Spleen (tissue), 11 donors: ENCODE data around the gene RECK. TPM values are rescaled to one million over a fixed set of nuclear protein-coding genes. Genes with fewer than 3 reads are reported as not detected.

Source experiments
- DNase-seq: peaks from one replicate; pipeline ENCODE4 v3.0.0-alpha.2; 2020
- H3K27ac ChIP-seq, 8 donors: fragments of 200-600 bp; sonication (generic) in 7 of 8; 1 replicate in 4 of 8; 2 replicates in 4 of 8; pipeline versions ENCODE4 v1.5.0 to v1.8.0; 2016 to 2021; ENCODE audit warnings: inconsistent platforms in 4 of 8, mild to moderate bottlenecking in 4 of 8, moderate library complexity in 1 of 8
- H3K27me3 ChIP-seq, 7 donors: fragments of 200-600 bp; sonication (generic) in 6 of 7; replicated peaks in 1 of 7; 1 replicate in 4 of 7; 2 replicates in 3 of 7; pipeline versions ENCODE4 v1.5.0 to v1.8.0; 2016 to 2021; ENCODE audit warnings: inconsistent platforms in 3 of 7, mild to moderate bottlenecking in 1 of 7
- H3K36me3 ChIP-seq, 6 donors: fragments of 200-600 bp; sonication (generic) in 5 of 6; 1 replicate in 4 of 6; 2 replicates in 2 of 6; pipeline versions ENCODE4 v1.5.0 to v1.8.0; 2016 to 2021; ENCODE audit warnings: inconsistent platforms in 2 of 6
- H3K4me1 ChIP-seq, 6 donors: fragments of 200-600 bp; sonication (generic) in 5 of 6; 1 replicate in 3 of 6; 2 replicates in 3 of 6; pipeline versions ENCODE4 v1.5.0 to v1.8.0; 2016 to 2021; ENCODE audit warnings: inconsistent platforms in 3 of 6
- H3K4me3 ChIP-seq, 8 donors: fragments of 200-600 bp; sonication (generic) in 7 of 8; 1 replicate in 4 of 8; 2 replicates in 4 of 8; pipeline versions ENCODE4 v1.5.0 to v1.8.0; 2016 to 2021; ENCODE audit warnings: inconsistent platforms in 4 of 8, mild to moderate bottlenecking in 4 of 8, moderate library complexity in 2 of 8
- H3K9me3 ChIP-seq, 8 donors: fragments of 200-600 bp; sonication (generic) in 7 of 8; 1 replicate in 4 of 8; 2 replicates in 4 of 8; pipeline versions ENCODE4 v1.5.0 to v1.8.0; 2016 to 2021; ENCODE audit warnings: inconsistent platforms in 4 of 8
- POLR2A ChIP-seq, 3 donors: fragments of 450-650 bp; IDR thresholded peaks; one replicate each; pipeline ENCODE4 v1.5.1; 2017; ENCODE audit warnings: antibody characterized with exemption in 3 of 3, mild to moderate bottlenecking in 1 of 3
- POLR2AphosphoS5 ChIP-seq, 3 donors: sonication (generic); formaldehyde crosslinking; IDR thresholded peaks; one replicate each; pipeline ENCODE4 v1.5.1; 2017; ENCODE audit warnings: antibody characterized with exemption in 3 of 3
- WGBS, 5 donors: extraction: QIAGEN DNeasy Blood & Tissue Kit in 3 of 5; methylation state at CpG; one replicate each; pipeline versions ENCODE4 v1.1.5 to v1.1.7; 2013 to 2018; 5-methylcytosine and 5-hydroxymethylcytosine counted together
- intact Hi-C: fragments of 100-400 bp; cut with DNase I; formaldehyde crosslinking; loops from one replicate; pipeline ENCODE4 v1.15.0; 2023; ENCODE audit warnings: low total_unique reads
- polyA plus RNA-seq, 3 donors: library from polyadenylated mRNA; stranded (reverse); fragments of 200-250 nt; gene quantifications; one replicate each; pipeline ENCODE4 v1.2.1, GENCODE V29; 2013
- total RNA-seq, 7 donors: library from RNA; depleted of rRNA in 3 of 7; stranded (reverse); fragments of >200 nt in 3 of 7; fragmentation: NEBNext Ultra II Directional in 4 of 7; extraction: Animal tissue kit (Norgen Biotek cat#: 25700) in 4 of 7; gene quantifications; one replicate each; pipeline versions ENCODE4 v1.1.0 to v1.2.1, GENCODE V29; 2016 to 2021
- TF ChIP-seq, protein P1 (sequence below), 11 experiments: fragments of 200-600 bp in 7 of 11; fragments of 450-650 bp in 4 of 11; sonication (generic) in 4 of 11; IDR thresholded peaks in 8 of 11; conservative IDR thresholded peaks in 3 of 11; 1 replicate in 7 of 11; 2 replicates in 4 of 11; pipeline versions ENCODE4 v1.4.0 to v1.8.0; 2016 to 2021; ENCODE audit warnings: antibody characterized with exemption in 11 of 11, inconsistent platforms in 4 of 11, mild to moderate bottlenecking in 1 of 11
- donor health status: healthy with polysubstance abuse.
- donor health status: DM: no; HTN: no; CAD: no; lungs with moderate emphysema.
- donor health status: DM: no; HTN: no; CAD: no.
- donor health status: Bipolar disorder and iron deficiency.
- donor health status: healthy.
- donor health status: DM: no; HTN: no; CAD: no.
- donor health status: DM: yes; HTN: yes; CAD: no.

The RECK gene
- total and polyA plus RNA-seq, 10 donors: 2.7 to 16.0 (median 9.8) TPM

DNA sequence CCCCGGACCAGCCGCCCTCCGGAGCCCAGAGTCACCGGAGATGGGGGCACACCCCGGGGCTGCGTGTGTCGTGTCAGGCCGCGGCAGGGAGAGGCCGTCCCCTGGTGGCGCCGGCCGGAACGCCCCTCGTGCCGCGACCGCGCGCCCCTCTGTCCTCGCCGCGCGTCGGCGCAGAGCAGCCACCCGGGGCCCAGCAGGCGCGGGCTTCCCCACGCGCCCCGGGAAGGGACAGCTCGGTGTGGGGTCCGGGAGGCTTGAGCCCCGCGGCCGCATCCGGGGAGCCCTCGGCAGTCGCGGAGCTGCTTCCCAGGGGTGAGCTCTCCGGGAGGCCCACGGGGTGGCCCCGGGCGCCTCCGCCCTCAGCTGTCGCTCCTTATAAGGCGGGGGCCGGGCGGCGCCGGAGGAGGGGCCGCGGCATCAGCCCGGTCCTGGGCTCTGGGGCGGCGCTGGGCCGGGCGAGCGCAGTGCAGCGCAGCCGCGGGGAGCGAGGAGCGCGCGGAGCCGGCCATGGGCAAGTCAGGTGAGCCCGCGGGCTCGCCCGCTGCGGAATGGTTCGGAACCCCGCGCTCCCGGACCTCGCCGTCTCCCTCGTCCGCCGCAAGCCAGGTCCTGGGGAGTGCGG is 99.7 kb downstream of the RECK start, which contains the start of gene GLIPR2:
Gene GLIPR2, plus strand, starts transcription at position 462 of the 622 bp plus-strand sequence. Its CDS starts 46 bp downstream, at position 508.
- peak; percentile 97 for DNase-seq
- peak within 1 kb of the TSS; percentile 51 to 93 (median 76) for H3K4me3 ChIP-seq
- H3K27me3 ChIP-seq: peaks cover 0 to 4% (median 0%) of the 10 kb centered on the region in 7 donors
- TF ChIP-seq, protein P1, sequence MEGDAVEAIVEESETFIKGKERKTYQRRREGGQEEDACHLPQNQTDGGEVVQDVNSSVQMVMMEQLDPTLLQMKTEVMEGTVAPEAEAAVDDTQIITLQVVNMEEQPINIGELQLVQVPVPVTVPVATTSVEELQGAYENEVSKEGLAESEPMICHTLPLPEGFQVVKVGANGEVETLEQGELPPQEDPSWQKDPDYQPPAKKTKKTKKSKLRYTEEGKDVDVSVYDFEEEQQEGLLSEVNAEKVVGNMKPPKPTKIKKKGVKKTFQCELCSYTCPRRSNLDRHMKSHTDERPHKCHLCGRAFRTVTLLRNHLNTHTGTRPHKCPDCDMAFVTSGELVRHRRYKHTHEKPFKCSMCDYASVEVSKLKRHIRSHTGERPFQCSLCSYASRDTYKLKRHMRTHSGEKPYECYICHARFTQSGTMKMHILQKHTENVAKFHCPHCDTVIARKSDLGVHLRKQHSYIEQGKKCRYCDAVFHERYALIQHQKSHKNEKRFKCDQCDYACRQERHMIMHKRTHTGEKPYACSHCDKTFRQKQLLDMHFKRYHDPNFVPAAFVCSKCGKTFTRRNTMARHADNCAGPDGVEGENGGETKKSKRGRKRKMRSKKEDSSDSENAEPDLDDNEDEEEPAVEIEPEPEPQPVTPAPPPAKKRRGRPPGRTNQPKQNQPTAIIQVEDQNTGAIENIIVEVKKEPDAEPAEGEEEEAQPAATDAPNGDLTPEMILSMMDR (IDR thresholded peaks at IDR 0.05 in 8 of 11, conservative IDR thresholded peaks at IDR 0.05 in 3 of 11): peak in 5 of 11 experiments; percentile 7 to 46 (median 39)
- TF ChIP-seq POLR2AphosphoS5 (IDR thresholded peaks at IDR 0.05): peak; percentile 78 to 86 (median 83)
- peak in 1 of 3 donors; percentile 72 for TF ChIP-seq POLR2A (IDR thresholded peaks at IDR 0.05)
- peaks cover 0 to 9% (median 0%) of the 10 kb centered on the region in 6 donors for H3K36me3 ChIP-seq
- WGBS, 5 donors: 0 to 2% (median 1%) methylated on average over 8 to 83 of the region's 83 CpGs
- intact Hi-C loops: no loop called here
- H3K9me3 ChIP-seq: no peaks in the 10 kb centered on the region
- H3K27ac ChIP-seq: peak within 1 kb of the TSS; percentile 66 to 95 (median 86)
- peaks cover 25 to 59% (median 51%) of the 10 kb centered on the region in 6 donors for H3K4me1 ChIP-seq

DNA sequence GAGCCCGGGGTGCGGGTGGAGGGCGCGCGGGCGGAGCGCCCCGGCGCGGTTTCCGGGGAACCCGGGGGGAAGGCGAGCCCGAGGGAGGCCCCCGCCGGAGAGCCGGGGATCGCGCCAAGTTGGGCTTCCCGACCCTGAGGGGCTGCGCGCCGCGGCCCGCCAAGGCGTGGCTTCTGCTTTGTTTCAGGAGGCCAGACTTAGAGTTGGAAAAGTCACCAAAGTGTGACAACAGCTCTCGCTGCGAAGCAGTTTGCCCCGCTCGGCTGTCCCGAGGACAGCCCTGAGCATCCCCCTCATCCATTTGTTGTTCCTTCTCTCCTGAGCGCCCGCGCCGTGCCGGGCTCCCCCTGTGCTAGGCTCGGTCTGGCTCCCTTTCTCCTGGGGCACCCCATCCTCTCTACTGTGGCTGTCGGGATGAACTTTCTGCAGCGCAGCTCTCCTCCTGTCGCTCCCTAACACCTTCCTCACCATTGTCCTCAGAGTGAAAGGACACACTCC is 100.2 kb downstream of the RECK start:
- Histone ChIP-seq H3K36me3 (peaks cover 0 to 9% (median 0%) of the 10 kb centered on the region in 6 donors), H3K27ac (peak overlapping the region; percentile 66 to 95 (median 86)), H3K9me3 (no peaks in the 10 kb centered on the region), H3K27me3 (peaks cover 0 to 4% (median 0%) of the 10 kb centered on the region in 7 donors), H3K4me3 (peak overlapping the region; percentile 51 to 93 (median 76)), H3K4me1 (peaks cover 31 to 65% (median 57%) of the 10 kb centered on the region in 6 donors)
- intact Hi-C loops: no loop called here
- 1 to 6% (median 2%) methylated on average over 12 to 40 of the region's 40 CpGs for WGBS, 5 donors
- no peak for DNase-seq
- TF ChIP-seq, protein P1 (IDR thresholded peaks at IDR 0.05 in 8 of 11, conservative IDR thresholded peaks at IDR 0.05 in 3 of 11): no peak
- TF ChIP-seq POLR2A (IDR thresholded peaks at IDR 0.05) (no peak), POLR2AphosphoS5 (IDR thresholded peaks at IDR 0.05) (no peak)

DNA sequence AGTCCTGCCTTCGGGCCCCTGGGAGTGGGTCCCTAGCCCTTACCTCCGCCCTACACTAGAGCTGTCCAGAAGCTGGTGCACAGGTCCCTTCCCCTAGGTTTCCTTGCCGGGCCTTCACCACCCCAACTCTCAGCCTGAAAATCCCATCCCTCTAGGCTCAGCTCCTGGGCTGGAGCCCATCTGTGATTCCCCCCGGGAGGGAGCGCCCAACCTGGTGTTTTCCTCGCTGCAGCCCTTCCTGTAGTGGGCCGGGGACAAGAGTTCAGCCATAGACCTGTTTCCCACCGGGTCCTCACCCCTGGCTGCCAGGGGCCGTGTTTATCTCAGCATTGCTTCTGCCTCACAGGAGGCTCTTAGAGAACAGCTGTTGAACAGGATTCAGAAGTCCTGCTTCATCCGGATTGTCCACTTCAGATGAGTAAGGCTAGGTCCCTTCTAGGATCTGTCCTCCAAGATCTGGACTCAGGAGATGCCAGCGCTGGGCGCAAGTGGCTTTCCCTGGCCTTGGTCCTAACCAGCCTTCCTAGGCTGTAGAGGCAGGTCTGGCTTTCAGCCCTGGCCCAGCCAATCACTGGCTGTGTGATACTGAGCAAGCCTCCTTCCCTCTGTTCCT is 100.8 kb downstream of the RECK start:
- H3K27ac ChIP-seq: peak overlapping the region in 7 of 8 donors; percentile 82 to 95 (median 88)
- intact Hi-C loops: no loop called here
- DNase-seq: no peak
- 42 to 64% (median 50%) methylated on average over 11 to 12 of the region's 12 CpGs for WGBS, 5 donors
- H3K36me3 ChIP-seq: peaks cover 0 to 9% (median 0%) of the 10 kb centered on the region in 6 donors
- peak overlapping the region; percentile 51 to 93 (median 76) for H3K4me3 ChIP-seq
- peaks cover 0 to 4% (median 0%) of the 10 kb centered on the region in 7 donors for H3K27me3 ChIP-seq
- TF ChIP-seq, protein P1 (IDR thresholded peaks at IDR 0.05 in 8 of 11, conservative IDR thresholded peaks at IDR 0.05 in 3 of 11): no peak
- no peak for TF ChIP-seq POLR2AphosphoS5 (IDR thresholded peaks at IDR 0.05)
- no peak for TF ChIP-seq POLR2A (IDR thresholded peaks at IDR 0.05)
- peaks cover 36 to 71% (median 63%) of the 10 kb centered on the region in 6 donors for H3K4me1 ChIP-seq
- no peaks in the 10 kb centered on the region for H3K9me3 ChIP-seq
